K562 (cell line): ENCODE data around the gene DPP10.

Experiments
- BDP1 ChIP-seq: IDR thresholded peaks from 3 replicates; pipeline ENCODE4 v1.6.1; 2011; ENCODE audit not compliant: insufficient read length, insufficient read depth
- POLR2A ChIP-seq: fragments of 450-650 bp; conservative IDR thresholded peaks from 2 replicates; pipeline ENCODE4 v1.6.1; 2016

DNA sequence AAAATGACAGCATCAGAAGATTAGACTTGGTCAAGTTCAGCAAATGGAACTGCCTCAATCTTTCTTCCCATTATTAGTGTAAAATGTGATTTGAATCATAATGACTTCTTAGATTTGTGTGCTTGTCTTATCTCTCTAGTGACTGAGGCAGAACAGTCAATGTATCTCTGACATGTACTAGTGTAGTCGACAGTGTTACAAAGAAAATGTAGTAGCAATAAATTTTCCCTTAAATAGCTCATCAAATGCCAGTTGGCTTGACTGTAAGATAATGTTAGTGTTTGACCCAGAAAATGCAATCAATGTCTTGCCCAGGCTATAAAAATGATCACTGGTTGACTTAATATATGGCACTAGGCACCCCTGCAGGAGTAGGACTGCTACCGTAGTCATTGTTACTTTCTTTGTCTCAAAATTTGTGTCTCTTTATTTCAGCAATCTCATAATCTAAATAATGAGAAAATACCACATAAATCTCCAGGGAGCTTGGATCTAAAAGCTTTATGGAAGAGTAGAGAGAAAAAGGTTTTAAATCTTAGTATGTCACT is 1336.7 kb downstream of the DPP10 start:
- TF ChIP-seq POLR2A (no peak), BDP1 (no peak)
